Gastroesophageal sphincter (tissue), 4 donors: ENCODE data around the gene SEMA4G. TPM values are rescaled to one million over a fixed set of nuclear protein-coding genes. Genes with fewer than 3 reads are reported as not detected.
A peak's percentile ranks its signal among the peaks of the same experiment; 100 is the strongest.

Experiments used
- ATAC-seq: fragments of 150-250 bp; one replicate; pipeline ENCODE4 v1.9.1; 2016; ENCODE audit warnings: mild to moderate bottlenecking, moderate library complexity
- H3K27ac ChIP-seq, 4 donors: fragments of 200-600 bp; sonication (generic) in 3 of 4; 1 replicate in 3 of 4; 2 replicates in 1 of 4; pipeline ENCODE4 v1.5.1; 2016 to 2019
- H3K27me3 ChIP-seq: fragments of 200-600 bp; sonication (generic); one replicate; pipeline ENCODE4 v1.5.1; 2019
- H3K36me3 ChIP-seq, 2 donors: fragments of 200-600 bp; sonication (generic); one replicate each; pipeline ENCODE4 v1.5.1; 2019; ENCODE audit warnings: control low read depth in 1 of 2
- H3K4me1 ChIP-seq, 3 donors: fragments of 200-600 bp; sonication (generic); 1 replicate in 2 of 3; 2 replicates in 1 of 3; pipeline ENCODE4 v1.5.1; 2016 to 2019; ENCODE audit warnings: control low read depth in 2 of 3
- H3K4me3 ChIP-seq, 2 donors: fragments of 200-600 bp; sonication (generic); one replicate each; pipeline ENCODE4 v1.5.1; 2019; ENCODE audit warnings: mild to moderate bottlenecking in 1 of 2, moderate library complexity in 1 of 2
- H3K9me3 ChIP-seq, 3 donors: fragments of 200-600 bp; sonication (generic); one replicate each; pipeline ENCODE4 v1.5.1; 2017 to 2019; ENCODE audit warnings: control low read depth in 2 of 3
- EP300 ChIP-seq: sonication (generic); formaldehyde crosslinking; IDR thresholded peaks from one replicate; pipeline ENCODE4 v1.6.1; 2017; ENCODE audit warnings: antibody characterized with exemption, mild to moderate bottlenecking
- POLR2A ChIP-seq, 2 donors: fragments of 450-650 bp; IDR thresholded peaks; one replicate each; pipeline ENCODE4 v1.6.1; 2017; ENCODE audit warnings: antibody characterized with exemption in 2 of 2, mild to moderate bottlenecking in 2 of 2, moderate library complexity in 1 of 2
- POLR2AphosphoS5 ChIP-seq: sonication (generic); formaldehyde crosslinking; IDR thresholded peaks from one replicate; pipeline ENCODE4 v1.6.1; 2017; ENCODE audit warnings: antibody characterized with exemption
- WGBS, 2 donors: methylation state at CpG; one replicate each; pipeline ENCODE4 v1.1.5; 2018; ENCODE audit warnings: low coverage in 1 of 2; 5-methylcytosine and 5-hydroxymethylcytosine counted together
- total RNA-seq, 4 donors: library from RNA; depleted of rRNA; stranded (reverse); fragments of >200 nt; gene quantifications; one replicate each; pipeline ENCODE4 v1.1.0, GENCODE V29; 2016
- TF ChIP-seq, protein P1 (sequence below), 4 experiments: fragments of 200-600 bp in 2 of 4; fragments of 450-650 bp in 2 of 4; sonication (generic) in 1 of 4; IDR thresholded peaks; one replicate each; pipeline ENCODE4 v1.5.1; 2017 to 2019; ENCODE audit warnings: antibody characterized with exemption in 4 of 4, mild to moderate bottlenecking in 2 of 4, moderate library complexity in 2 of 4

The SEMA4G gene
- total RNA-seq, 4 donors from 2014 or later, result 1.9 to 2.7 (median 2.1) TPM

DNA sequence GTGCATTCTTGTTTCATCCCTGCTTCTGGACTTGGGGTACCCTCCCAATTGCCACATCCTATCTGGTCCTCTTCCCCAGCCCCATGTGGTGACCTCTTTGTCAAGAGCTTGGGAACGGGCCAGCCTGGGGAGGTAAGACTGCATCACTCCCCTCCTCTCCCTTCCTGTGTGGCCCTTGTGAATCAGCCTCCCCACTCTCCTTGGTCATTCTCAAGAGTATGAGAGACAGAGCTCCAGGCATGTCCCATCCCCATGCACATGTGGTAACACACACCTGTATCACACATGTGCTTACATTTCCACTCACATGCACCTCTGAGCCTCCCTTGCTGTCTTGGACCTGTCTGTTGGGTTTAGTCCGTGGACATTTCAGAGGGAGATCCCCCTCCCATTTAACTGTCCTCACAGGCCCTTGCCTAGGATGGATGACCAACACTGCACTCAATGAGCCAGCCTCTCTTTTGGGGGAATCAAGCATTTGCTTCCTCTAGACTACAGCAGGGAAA is 15.4 kb downstream of the SEMA4G start:
- ATAC-seq, result no peak

DNA sequence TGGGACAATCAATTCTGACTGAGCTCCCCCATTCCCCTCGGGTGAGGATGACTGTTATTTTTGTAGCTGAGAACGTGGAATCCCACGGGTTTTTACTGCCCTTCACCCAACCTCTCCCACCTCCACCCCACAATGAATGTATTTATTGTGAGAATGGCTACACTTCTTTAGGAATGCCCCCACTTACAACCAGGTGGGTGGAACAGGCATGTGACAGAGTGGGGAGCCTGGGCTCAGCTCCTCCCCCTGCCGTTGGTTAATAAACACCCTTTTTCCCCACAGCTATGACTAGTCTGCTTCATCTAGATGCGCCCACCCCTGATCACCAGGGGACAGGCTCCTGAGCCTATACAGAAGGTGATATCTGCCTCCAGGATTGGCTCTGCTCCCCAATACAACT is 16.0 kb downstream of the SEMA4G start:
- H3K27me3 ChIP-seq, result no peaks in the 10 kb centered on the region
- peaks cover 0 to 48% (median 19%) of the 10 kb centered on the region in 3 donors for H3K4me1 ChIP-seq
- TF ChIP-seq EP300 (no peak), POLR2AphosphoS5 (no peak), POLR2A (IDR thresholded peaks at IDR 0.05) (no peak)
- TF ChIP-seq, protein P1, sequence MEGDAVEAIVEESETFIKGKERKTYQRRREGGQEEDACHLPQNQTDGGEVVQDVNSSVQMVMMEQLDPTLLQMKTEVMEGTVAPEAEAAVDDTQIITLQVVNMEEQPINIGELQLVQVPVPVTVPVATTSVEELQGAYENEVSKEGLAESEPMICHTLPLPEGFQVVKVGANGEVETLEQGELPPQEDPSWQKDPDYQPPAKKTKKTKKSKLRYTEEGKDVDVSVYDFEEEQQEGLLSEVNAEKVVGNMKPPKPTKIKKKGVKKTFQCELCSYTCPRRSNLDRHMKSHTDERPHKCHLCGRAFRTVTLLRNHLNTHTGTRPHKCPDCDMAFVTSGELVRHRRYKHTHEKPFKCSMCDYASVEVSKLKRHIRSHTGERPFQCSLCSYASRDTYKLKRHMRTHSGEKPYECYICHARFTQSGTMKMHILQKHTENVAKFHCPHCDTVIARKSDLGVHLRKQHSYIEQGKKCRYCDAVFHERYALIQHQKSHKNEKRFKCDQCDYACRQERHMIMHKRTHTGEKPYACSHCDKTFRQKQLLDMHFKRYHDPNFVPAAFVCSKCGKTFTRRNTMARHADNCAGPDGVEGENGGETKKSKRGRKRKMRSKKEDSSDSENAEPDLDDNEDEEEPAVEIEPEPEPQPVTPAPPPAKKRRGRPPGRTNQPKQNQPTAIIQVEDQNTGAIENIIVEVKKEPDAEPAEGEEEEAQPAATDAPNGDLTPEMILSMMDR (IDR thresholded peaks at IDR 0.05), result no peak
- ATAC-seq, result no peak
- WGBS, 2 donors, result 62 to 83% methylated on average over 4 to 5 of the region's 5 CpGs
- no peak overlapping the region for H3K4me3 ChIP-seq
- peaks cover 0 to 68% of the 10 kb centered on the region in 2 donors for H3K36me3 ChIP-seq
- H3K9me3 ChIP-seq, result no peaks in the 10 kb centered on the region
- H3K27ac ChIP-seq, result no peak overlapping the region

More for the DNA sequence above, 15.4 kb downstream of the SEMA4G start:
- WGBS, 2 donors, result 65% methylated on average over 2 of the region's 2 CpGs; no CpG with 5 or more reads in 1 of the 2 donors
- Histone ChIP-seq H3K36me3 (peaks cover 0 to 68% of the 10 kb centered on the region in 2 donors), H3K4me3 (no peak overlapping the region), H3K27ac (no peak overlapping the region), H3K4me1 (peaks cover 0 to 42% (median 19%) of the 10 kb centered on the region in 3 donors), H3K9me3 (no peaks in the 10 kb centered on the region), H3K27me3 (no peaks in the 10 kb centered on the region)
- TF ChIP-seq POLR2AphosphoS5, result no peak
- TF ChIP-seq EP300, result no peak
- TF ChIP-seq, protein P1 (IDR thresholded peaks at IDR 0.05), result no peak
- TF ChIP-seq POLR2A (IDR thresholded peaks at IDR 0.05), result no peak

DNA sequence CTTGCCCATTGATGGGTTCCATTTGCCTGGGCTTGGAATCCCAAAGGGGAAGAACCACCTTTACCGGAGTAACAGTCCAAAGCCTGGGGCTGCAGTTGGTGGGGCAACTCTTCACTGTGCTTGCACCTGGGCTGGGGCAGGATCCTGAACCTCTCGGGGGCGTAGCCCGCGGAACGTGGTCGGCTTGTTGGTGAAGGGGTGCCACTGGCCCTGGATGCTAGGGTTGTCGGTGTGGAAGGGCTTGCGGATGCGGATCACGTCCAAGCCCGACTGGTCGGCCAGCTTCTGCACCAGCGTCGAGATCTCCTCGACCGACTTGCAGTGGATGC is 17.3 kb downstream of the SEMA4G start:
- no CpG with 5 or more reads among the region's 17 CpGs for WGBS, 2 donors
- ATAC-seq, result no peak
- no peaks in the 10 kb centered on the region for H3K9me3 ChIP-seq
- H3K27me3 ChIP-seq, result no peaks in the 10 kb centered on the region
- H3K4me3 ChIP-seq, result peak overlapping the region; percentile 86 to 94
- peak overlapping the region in 3 of 4 donors; percentile 81 to 90 (median 87) for H3K27ac ChIP-seq
- H3K4me1 ChIP-seq, result peaks cover 0 to 49% (median 19%) of the 10 kb centered on the region in 3 donors
- TF ChIP-seq EP300 (no peak), POLR2AphosphoS5 (no peak), POLR2A (IDR thresholded peaks at IDR 0.05) (no peak)
- TF ChIP-seq, protein P1 (IDR thresholded peaks at IDR 0.05), result no peak
- H3K36me3 ChIP-seq, result peaks cover 0 to 68% of the 10 kb centered on the region in 2 donors

DNA sequence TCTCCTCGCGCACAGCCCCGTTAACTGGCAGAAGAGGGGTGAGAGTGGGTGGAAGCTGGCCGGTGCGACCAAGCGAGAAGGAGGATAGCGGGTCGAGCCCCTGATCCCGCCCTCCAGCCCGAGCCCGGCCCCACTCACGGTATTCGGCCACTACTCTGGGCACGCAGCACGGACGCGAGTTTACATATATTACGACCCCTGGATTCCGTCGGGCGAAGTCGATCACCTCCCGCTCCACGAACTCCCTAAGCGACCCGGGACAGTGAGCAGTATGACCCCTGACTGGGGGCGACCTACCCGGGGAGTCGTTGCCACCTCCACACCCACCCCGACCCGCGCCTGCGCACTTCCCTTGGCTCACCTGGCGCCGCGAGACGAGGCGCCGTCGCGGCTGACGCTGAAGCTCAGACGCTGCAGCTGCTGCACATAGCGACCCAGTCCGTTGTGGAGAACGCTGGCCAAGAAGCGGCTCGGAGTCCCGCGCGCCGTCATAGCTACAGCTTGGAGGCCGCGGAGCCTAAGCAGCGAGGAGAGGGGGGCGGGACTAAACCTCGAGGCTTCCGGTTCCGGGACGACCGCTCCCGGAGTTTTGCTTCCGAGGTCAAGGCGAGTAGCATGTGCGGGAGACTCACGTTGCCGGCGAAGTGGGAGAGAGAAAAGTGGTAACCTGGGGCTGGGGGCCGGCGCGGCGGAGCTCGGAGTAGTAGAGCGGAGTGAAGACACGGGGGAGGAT is 17.8 kb downstream of the SEMA4G start, which contains the start of the genes MRPL43 and TWNK:
MRPL43 (minus strand) TSS at position 546 of the 733 bp plus-strand sequence; CDS start at position 492, 54 bp downstream.
TWNK (plus strand) TSS at position 592 of the 733 bp plus-strand sequence. CDS start 668 bp downstream, outside the sequence.
- H3K36me3 ChIP-seq, result peaks cover 0 to 67% of the 10 kb centered on the region in 2 donors
- WGBS, 2 donors, result 0% methylated on average over 7 of the region's 75 CpGs
- peak within 1 kb of the TSS; percentile 86 to 94 for H3K4me3 ChIP-seq
- TF ChIP-seq, protein P1 (IDR thresholded peaks at IDR 0.05), result peak in 1 of 4 experiments; percentile 33
- TF ChIP-seq EP300 (no peak), POLR2AphosphoS5 (peak; percentile 72), POLR2A (IDR thresholded peaks at IDR 0.05) (peak in 1 of 2 donors; percentile 33)
- H3K9me3 ChIP-seq, result no peaks in the 10 kb centered on the region
- H3K27ac ChIP-seq, result peak within 1 kb of the TSS; percentile 25 to 90 (median 84)
- peak; percentile 83 for ATAC-seq
- peaks cover 0 to 49% (median 19%) of the 10 kb centered on the region in 3 donors for H3K4me1 ChIP-seq
- no peaks in the 10 kb centered on the region for H3K27me3 ChIP-seq
